OCI-LY3 (cell line): Measurements from ENCODE around the gene PTPRT.

Experiments
- CTCF ChIP-seq: fragments of 200-600, 300-600 bp; sonication (generic); IDR thresholded peaks from 2 replicates; pipeline ENCODE4 v1.5.1; 2014; ENCODE audit warnings: antibody characterized with exemption, low read length, low read depth
- EZH2phosphoT487 ChIP-seq: fragments of 200-600 bp; shearing (Covaris generic); IDR thresholded peaks from 2 replicates; pipeline ENCODE4 v1.6.1; 2018; ENCODE audit warnings: antibody characterized with exemption, mixed run types, low read depth

DNA sequence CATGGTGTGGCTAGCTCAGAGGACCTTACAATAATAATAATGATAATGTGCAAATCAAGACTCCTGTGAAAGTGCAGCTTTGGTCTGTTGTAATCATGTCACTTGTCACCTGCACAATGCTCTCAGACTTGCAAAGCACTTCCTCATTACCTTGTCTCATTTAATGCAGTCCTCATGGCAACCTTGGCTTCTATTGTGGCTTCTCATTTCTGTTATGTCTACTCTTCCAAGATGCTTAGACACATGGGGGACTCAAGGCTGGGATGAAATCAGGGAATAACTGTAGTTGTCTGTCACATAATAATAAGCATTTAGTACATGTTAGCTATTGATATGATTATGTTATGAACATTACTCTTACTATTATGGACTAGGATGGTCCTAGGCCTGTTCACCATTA is 484.2 kb downstream of the PTPRT start:
- TF ChIP-seq CTCF (no peak), EZH2phosphoT487 (no peak)
